Endothelial cell of umbilical vein (primary cell): Measurements from ENCODE around the gene PHLPP1. TPM values are rescaled to one million over a fixed set of nuclear protein-coding genes. Genes with fewer than 3 reads are reported as not detected.

Source experiments
- BruUV-seq: library from RNA; stranded (reverse); fragments of 400-500 nt; replicated peaks from 2 replicates; lab custom pipeline; 2021; lab: Mats Ljungman, UMichigan
- CTCF ChIA-PET: fragments of 300-600, 350-600 bp; sonication (Branson Sonifier 250); formaldehyde crosslinking; loops from one replicate; lab custom pipeline; 2021; ENCODE audit warnings: antibody characterized with exemption, inconsistent platforms; lab: Charles Lee
- POLR2A ChIA-PET: fragments of 300-600, 350-600 bp; sonication (Branson Sonifier 250); formaldehyde crosslinking; loops from one replicate; lab custom pipeline; 2021; ENCODE audit warnings: antibody characterized with exemption, inconsistent platforms; lab: Charles Lee
- DNase-seq: peaks from one replicate; pipeline ENCODE4 v3.0.0-alpha.2; 2011; ENCODE audit warnings: low read depth, low spot score
- FAIRE-seq: peaks from 2 replicates; lab custom pipeline; 2011; peaks lifted over from hg19 to GRCh38; lab: Jason Lieb, UNC
- H2AFZ ChIP-seq: 2 replicates; pipeline ENCODE4 v1.6.0; 2012; ENCODE audit warnings: low read depth, low read length, control low read depth, inconsistent platforms
- H3K27ac ChIP-seq: 2 replicates; pipeline ENCODE4 v1.5.1; 2011; ENCODE audit warnings: low read depth, mild to moderate bottlenecking, control low read depth, low read length, moderate library complexity; ENCODE audit not compliant: insufficient read depth
- H3K27me3 ChIP-seq, 2 experiments: 2 replicates each; pipeline versions ENCODE4 v1.6.0 to v1.6.1; 2011; ENCODE audit warnings: low read length in 2 of 2, mixed read lengths in 1 of 2; ENCODE audit not compliant: control insufficient read depth in 2 of 2, insufficient read depth in 2 of 2
- H3K36me3 ChIP-seq, 2 experiments: 2 replicates in 1 of 2; 3 replicates in 1 of 2; pipeline ENCODE4 v1.5.1; 2011; ENCODE audit warnings: low read length in 2 of 2, mild to moderate bottlenecking in 1 of 2, moderate library complexity in 1 of 2; ENCODE audit not compliant: control insufficient read depth in 2 of 2, insufficient read depth in 2 of 2; ENCODE audit errors: extremely low read depth in 1 of 2
- H3K4me1 ChIP-seq: 3 replicates; pipeline ENCODE4 v1.5.1; 2011; ENCODE audit warnings: mild to moderate bottlenecking, low read length; ENCODE audit not compliant: control insufficient read depth, insufficient read depth; ENCODE audit errors: extremely low read depth
- H3K4me2 ChIP-seq: 2 replicates; pipeline ENCODE4 v1.6.1; 2011; ENCODE audit warnings: low read length, control low read depth, mixed read lengths; ENCODE audit not compliant: insufficient read depth
- H3K4me3 ChIP-seq, 3 experiments: fragments of 200-600 bp in 1 of 3; sonication (generic), shearing (Covaris generic) in 1 of 3; replicated peaks in 1 of 3; 2 replicates each; pipeline ENCODE4 v1.5.1; 2011 to 2016; ENCODE audit warnings: control low read depth in 3 of 3, low read length in 3 of 3, mild to moderate bottlenecking in 2 of 3, inconsistent platforms in 1 of 3, low read depth in 1 of 3, moderate library complexity in 1 of 3; ENCODE audit not compliant: insufficient read depth in 1 of 3
- H3K79me2 ChIP-seq: 2 replicates; pipeline ENCODE4 v1.6.0; 2012; ENCODE audit warnings: low read length, inconsistent platforms; ENCODE audit not compliant: control insufficient read depth, insufficient read depth
- H3K9ac ChIP-seq: replicated peaks from 2 replicates; pipeline ENCODE3; 2011; ENCODE audit warnings: low read length, control low read depth; ENCODE audit not compliant: insufficient read depth; ENCODE audit errors: extremely low read depth
- H3K9me1 ChIP-seq: replicated peaks from 3 replicates; pipeline ENCODE4 v1.6.0; 2011; ENCODE audit warnings: mild to moderate bottlenecking, low read length; ENCODE audit not compliant: control insufficient read depth, insufficient read depth; ENCODE audit errors: extremely low read depth
- H3K9me3 ChIP-seq: replicated peaks from 2 replicates; pipeline ENCODE4 v1.5.1; 2012; ENCODE audit warnings: low read length, inconsistent platforms; ENCODE audit not compliant: control insufficient read depth, insufficient read depth
- H4K20me1 ChIP-seq: replicated peaks from 2 replicates; pipeline ENCODE3; 2011; ENCODE audit warnings: mild to moderate bottlenecking, low read length; ENCODE audit not compliant: control insufficient read depth, insufficient read depth; ENCODE audit errors: extremely low read depth
- CTCF ChIP-seq, 2 donors: IDR thresholded peaks; 1 replicate in 1 of 2; 2 replicates in 1 of 2; pipeline ENCODE4 v1.5.1; 2011; ENCODE audit warnings: low read length in 2 of 2, mild to moderate bottlenecking in 2 of 2, moderate library complexity in 2 of 2, control low read depth in 1 of 2, inconsistent platforms in 1 of 2, low read depth in 1 of 2; ENCODE audit not compliant: insufficient read depth in 1 of 2; ENCODE audit errors: extremely low read depth in 1 of 2
- EZH2 ChIP-seq: IDR thresholded peaks from 2 replicates; pipeline ENCODE4 v1.6.1; 2012; ENCODE audit warnings: borderline replicate concordance, low read depth, mild to moderate bottlenecking, moderate library complexity, low read length, inconsistent platforms; ENCODE audit not compliant: severe bottlenecking
- FOS ChIP-seq: IDR thresholded peaks from 2 replicates; pipeline ENCODE4 v1.6.1; 2011; ENCODE audit warnings: mild to moderate bottlenecking, low read length, moderate library complexity, borderline replicate concordance; ENCODE audit not compliant: insufficient read depth
- GATA2 ChIP-seq: IDR thresholded peaks from 2 replicates; pipeline ENCODE4 v1.7.0; 2011; ENCODE audit warnings: low read depth, mild to moderate bottlenecking, moderate library complexity, mixed read lengths, low read length; ENCODE audit not compliant: insufficient read length, insufficient read depth
- JUN ChIP-seq: IDR thresholded peaks from 2 replicates; pipeline ENCODE4 v1.6.1; 2011; ENCODE audit warnings: borderline replicate concordance, low read depth; ENCODE audit not compliant: insufficient read length, insufficient read depth
- MYC ChIP-seq: IDR thresholded peaks from one replicate; pipeline ENCODE4 v1.6.1; 2011; ENCODE audit warnings: mild to moderate bottlenecking, low read depth, low read length
- POLR2A ChIP-seq: IDR thresholded peaks from 2 replicates; pipeline ENCODE4 v1.6.1; 2012; ENCODE audit warnings: low read depth, mild to moderate bottlenecking, control low read depth, low read length
- POLR2AphosphoS5 ChIP-seq: IDR thresholded peaks from 2 replicates; pipeline ENCODE4 v1.6.1; 2012; ENCODE audit warnings: low read depth, mild to moderate bottlenecking, control low read depth, low read length, moderate library complexity; ENCODE audit not compliant: insufficient read depth
- dilution Hi-C: fragments of 300-500 bp; cut with MboI; formaldehyde crosslinking; loops from one replicate; pipeline ENCODE4 v1.15.0; 2019; ENCODE audit warnings: low sequenced_read_pairs; ENCODE audit not compliant: extremely low pct_ligation_motif_present
- intact Hi-C: fragments of 100-400 bp; cut with micrococcal nuclease; formaldehyde crosslinking; loops from one replicate; pipeline ENCODE4 v1.10.0; 2022
- polyA plus RNA-seq, 4 experiments: library from polyadenylated mRNA; depleted of rRNA in 3 of 4; stranded (reverse) in 3 of 4; unstranded in 1 of 4; fragments of >200 nt; gene quantifications; 2 replicates each; pipeline versions ENCODE4 v1.2.1 to v1.2.3, GENCODE V29; 2011 to 2012; ENCODE audit warnings: missing spikeins in 1 of 4
- total RNA-seq: library from RNA; stranded (reverse); gene quantifications from 2 replicates; pipeline ENCODE4 v1.2.3, GENCODE V29; 2021

Gene PHLPP1
- total and polyA plus RNA-seq, 2 donors (not counting 3 experiments of a cell fraction or from before 2014, with no cell fraction given) = 4.0 to 10.8 TPM

- H3K79me2 ChIP-seq = no peaks in the 10 kb centered on the region
- dilution Hi-C loops (no loop called here), intact Hi-C loops (loop anchor here (1.0 kb wide), 1 partner anchor 16 kb away; no protein-coding TSS in a partner anchor)
- H3K4me1 ChIP-seq = peaks cover 59% of the 10 kb centered on the region
- DNase-seq (peak; percentile 77), FAIRE-seq (peak; percentile 61)
- peak; percentile 17 for TF ChIP-seq JUN
- TF ChIP-seq CTCF (IDR thresholded peaks at IDR 0.05; ENCODE audit: extremely low read depth in 1 of 2, insufficient read depth in 1 of 2, low read depth in 1 of 2, low read length in 2 of 2) = no peak
- peak; percentile 46 for TF ChIP-seq POLR2AphosphoS5
- no peak for TF ChIP-seq GATA2
- TF ChIP-seq MYC = no peak
- TF ChIP-seq FOS = peak; percentile 71
- no peak for TF ChIP-seq EZH2
- no peak for TF ChIP-seq POLR2A
- no TSS peak for BruUV-seq
- ChIA-PET POLR2A (no interaction called here), CTCF (interaction anchor here (0.8 to 1.5 kb wide), 3 partner anchors 14 to 166 kb away, joined by 3 to 5 read pairs (median 3); partner anchors contain the start of gene PHLPP1)
- no peak overlapping the region for H3K9ac ChIP-seq
- no peaks in the 10 kb centered on the region for H3K27me3 ChIP-seq
- no peaks in the 10 kb centered on the region for H3K9me1 ChIP-seq
- H3K27ac ChIP-seq = peak overlapping the region; percentile 38
- no peaks in the 10 kb centered on the region for H4K20me1 ChIP-seq
- peak overlapping the region; percentile 59 for H2AFZ ChIP-seq
- no peaks in the 10 kb centered on the region for H3K36me3 ChIP-seq
- no peak overlapping the region for H3K4me3 ChIP-seq
- H3K9me3 ChIP-seq = no peaks in the 10 kb centered on the region
- H3K4me2 ChIP-seq = peak overlapping the region; percentile 47
These were observed 166.2 kb downstream of the PHLPP1 start for GRCh38 chr18:62881509-62882016.
